Measurements from ENCODE around the gene E2F2. TPM values are rescaled to one million over a fixed set of nuclear protein-coding genes. Genes with fewer than 3 reads are reported as not detected.

The E2F2 gene
- total RNA-seq, 6 experiments from 2014 or later: 0.83 to 2.1 (median 1.9) TPM

GRCh38 chr1:23576338-23577055 is 45.5 kb upstream of the E2F2 start:
- H3K4me1 Mint-ChIP-seq (ENCODE audit: low read depth): peaks cover 60% of the 10 kb centered on the region
- H3K9me3 Mint-ChIP-seq: no peaks in the 10 kb centered on the region
- H3K27me3 Mint-ChIP-seq (ENCODE audit: insufficient read depth): no peaks in the 10 kb centered on the region; the same call in 1 of the 2 replicates
- no peak for TF ChIP-seq CTCF (IDR thresholded peaks at IDR 0.05)
- H3K27ac Mint-ChIP-seq: peak overlapping the region; percentile 100
- peak; percentile 28 for DNase-seq
- H3K36me3 Mint-ChIP-seq (ENCODE audit: low read depth): peaks cover 9% of the 10 kb centered on the region
- H3K4me3 Mint-ChIP-seq: peak overlapping the region; percentile 89

GRCh38 chr1:23575226-23575810 is 44.3 kb upstream of the E2F2 start:
- peaks cover 51% of the 10 kb centered on the region for H3K4me1 Mint-ChIP-seq (ENCODE audit: low read depth)
- H3K27ac Mint-ChIP-seq: peak overlapping the region; percentile 100
- no peak for DNase-seq
- TF ChIP-seq CTCF (IDR thresholded peaks at IDR 0.05): no peak
- peaks cover 9% of the 10 kb centered on the region for H3K36me3 Mint-ChIP-seq (ENCODE audit: low read depth)
- H3K9me3 Mint-ChIP-seq: no peaks in the 10 kb centered on the region
- no peak overlapping the region; the same call in 1 of the 2 replicates for H3K4me3 Mint-ChIP-seq
- H3K27me3 Mint-ChIP-seq (ENCODE audit: insufficient read depth): no peaks in the 10 kb centered on the region; the same call in 1 of the 2 replicates

GRCh38 chr1:23574265-23574754 is 43.3 kb upstream of the E2F2 start:
- no peak for DNase-seq
- Mint-ChIP-seq H3K36me3 (ENCODE audit: low read depth) (peaks cover 9% of the 10 kb centered on the region), H3K27me3 (ENCODE audit: insufficient read depth) (no peaks in the 10 kb centered on the region; the same call in 1 of the 2 replicates), H3K27ac (peak overlapping the region; percentile 100; the same call in 1 of the 2 replicates), H3K4me3 (no peak overlapping the region), H3K9me3 (no peaks in the 10 kb centered on the region), H3K4me1 (ENCODE audit: low read depth) (peaks cover 53% of the 10 kb centered on the region)
- no peak for TF ChIP-seq CTCF (IDR thresholded peaks at IDR 0.05)

- TF ChIP-seq CTCF (IDR thresholded peaks at IDR 0.05): no peak
- Mint-ChIP-seq H3K4me1 (ENCODE audit: low read depth) (peaks cover 53% of the 10 kb centered on the region), H3K36me3 (ENCODE audit: low read depth) (peaks cover 9% of the 10 kb centered on the region), H3K27me3 (ENCODE audit: insufficient read depth) (no peaks in the 10 kb centered on the region; the same call in 1 of the 2 replicates), H3K4me3 (no peak overlapping the region), H3K9me3 (no peaks in the 10 kb centered on the region), H3K27ac (no peak overlapping the region)
- DNase-seq: no peak
Measured at GRCh38 chr1:23573574-23574182, 42.6 kb upstream of the E2F2 start.

GRCh38 chr1:23571465-23571864 is 40.4 kb upstream of the E2F2 start:
- peaks cover 43% of the 10 kb centered on the region for H3K4me1 Mint-ChIP-seq (ENCODE audit: low read depth)
- no peaks in the 10 kb centered on the region for H3K9me3 Mint-ChIP-seq
- H3K4me3 Mint-ChIP-seq: no peak overlapping the region
- H3K27ac Mint-ChIP-seq: no peak overlapping the region
- peaks cover 9% of the 10 kb centered on the region for H3K36me3 Mint-ChIP-seq (ENCODE audit: low read depth)
- no peak for DNase-seq
- no peaks in the 10 kb centered on the region; the same call in 1 of the 2 replicates for H3K27me3 Mint-ChIP-seq (ENCODE audit: insufficient read depth)
- no peak for TF ChIP-seq CTCF (IDR thresholded peaks at IDR 0.05)

All from HFFc6 (cell line).